Measurements from ENCODE around the gene NLRP6.

DNA sequence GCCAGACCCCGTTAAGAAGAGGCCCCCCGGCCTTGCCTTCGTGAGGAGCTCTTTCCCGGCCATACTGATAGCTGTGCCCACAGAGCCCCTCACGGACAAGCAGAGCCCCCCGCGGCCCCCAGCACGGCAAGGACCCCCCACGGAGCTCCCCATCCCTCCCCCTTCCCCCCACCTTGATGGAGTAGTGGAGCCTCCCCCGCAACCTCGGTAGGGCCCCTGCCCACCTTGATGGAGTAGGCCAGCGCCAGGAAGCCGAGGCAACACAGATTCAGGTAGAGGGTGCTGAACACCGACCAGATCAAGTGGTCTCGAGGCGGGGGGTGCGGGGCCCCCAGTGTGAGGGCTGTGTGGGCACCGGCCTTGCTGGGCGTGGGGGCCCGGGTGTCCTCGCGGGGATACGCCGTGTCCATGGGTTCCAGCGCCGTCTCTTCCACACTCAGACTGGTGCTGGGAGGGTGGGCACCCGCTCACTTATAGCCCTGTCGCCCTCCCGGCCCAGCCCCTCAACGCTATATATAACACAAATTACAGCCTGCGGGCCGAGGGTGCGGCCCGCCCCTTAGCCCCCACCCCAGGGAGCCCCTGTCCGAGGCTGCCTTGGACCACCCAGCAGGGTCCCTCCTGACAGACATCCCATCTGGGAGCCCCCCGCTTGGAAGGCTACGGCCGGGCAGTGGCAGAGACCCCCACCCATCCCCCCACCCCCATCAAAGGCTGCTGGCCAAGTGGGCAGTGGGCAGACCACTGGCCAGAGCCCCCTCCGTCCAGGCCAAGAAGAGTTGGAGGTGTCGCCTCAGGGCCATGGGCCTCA is 21.1 kb downstream of the NLRP6 start, which contains the start of gene IFITM5:
- TF ChIP-seq NFRKB (IDR thresholded peaks at IDR 0.05) (no peak), TARDBP (IDR thresholded peaks at IDR 0.05) (no peak), PKNOX1 (IDR thresholded peaks at IDR 0.05) (no peak), FOXM1 (IDR thresholded peaks at IDR 0.05; ENCODE audit: borderline replicate concordance) (no peak), ZNF384 (IDR thresholded peaks at IDR 0.05) (no peak), FOXA1 (IDR thresholded peaks at IDR 0.05) (no peak), LEF1 (IDR thresholded peaks at IDR 0.05; ENCODE audit: borderline replicate concordance) (no peak), ARNT (IDR thresholded peaks at IDR 0.05) (no peak), CTBP1 (IDR thresholded peaks at IDR 0.05; ENCODE audit: borderline replicate concordance) (no peak), ELF4 (IDR thresholded peaks at IDR 0.05) (no peak), SP1 (IDR thresholded peaks at IDR 0.05) (no peak), FOXK2 (IDR thresholded peaks at IDR 0.05) (no peak), HDGF (IDR thresholded peaks at IDR 0.05; ENCODE audit: borderline replicate concordance) (no peak)

Data from HEK293T (cell line).